HG03571 (cell line): ENCODE data around the gene FFAR4.
"Not testable (repeated sequence)": the region's sequence is repeated elsewhere in the genome, so short reads cannot be mapped to it uniquely, and the experiment has no call there.

Experiments used
- ATAC-seq: cut with Tn5 transposase; IDR thresholded peaks from one replicate; pipeline ENCODE4 v1.9.1; 2021; ENCODE audit not compliant: unreplicated experiment

FFAR4 gene

GRCh38 chr10:93566435-93567276, at the start of gene FFAR4:
Gene FFAR4, plus strand, starts transcription at chr10:93566665. Its CDS starts 56 bp downstream, at chr10:93566721.
- no peak for ATAC-seq

- no peak for ATAC-seq
Observed at GRCh38 chr10:93518531-93518930, 47.9 kb upstream of the FFAR4 start.

- no peak for ATAC-seq
Observed at GRCh38 chr10:93535293-93535692, 31.2 kb upstream of the FFAR4 start.

GRCh38 chr10:93540871-93541270, 25.6 kb upstream of the FFAR4 start:
- ATAC-seq = not testable (repeated sequence)

GRCh38 chr10:93541402-93542357, 24.8 kb upstream of the FFAR4 start:
- ATAC-seq = no peak

GRCh38 chr10:93542358-93542791, 24.1 kb upstream of the FFAR4 start:
- ATAC-seq = no peak

- ATAC-seq = not testable (repeated sequence)
Observed at GRCh38 chr10:93546995-93547394, 19.5 kb upstream of the FFAR4 start.

- no peak for ATAC-seq
Observed at GRCh38 chr10:93547522-93547921, 18.9 kb upstream of the FFAR4 start.

- ATAC-seq = no peak
Observed at GRCh38 chr10:93548376-93549071, 17.9 kb upstream of the FFAR4 start.

GRCh38 chr10:93550606-93551005, 15.9 kb upstream of the FFAR4 start:
- no peak for ATAC-seq

- no peak for ATAC-seq
Observed at GRCh38 chr10:93552780-93553179, 13.7 kb upstream of the FFAR4 start.

GRCh38 chr10:93553482-93554315, 12.8 kb upstream of the FFAR4 start:
- ATAC-seq = no peak

GRCh38 chr10:93554316-93554663, 12.2 kb upstream of the FFAR4 start:
- no peak for ATAC-seq

- no peak for ATAC-seq
Observed at GRCh38 chr10:93554760-93555432, 11.6 kb upstream of the FFAR4 start.

- no peak for ATAC-seq
Observed at GRCh38 chr10:93559490-93559889, 7.0 kb upstream of the FFAR4 start.

GRCh38 chr10:93560541-93560940, 5.9 kb upstream of the FFAR4 start:
- no peak for ATAC-seq

- ATAC-seq = no peak
Observed at GRCh38 chr10:93565446-93565845, 1.0 kb upstream of the FFAR4 start.

GRCh38 chr10:93567277-93568104, 1.0 kb downstream of the FFAR4 start:
- no peak for ATAC-seq

- ATAC-seq = no peak
Observed at GRCh38 chr10:93568105-93568390, 1.6 kb downstream of the FFAR4 start.
